NCI-H748 treated with DMSO at 0.1 percent for 48 hours (cell line): Measurements from ENCODE around the gene CEL.
"Not testable (repeated sequence)": the region's sequence is repeated elsewhere in the genome, so short reads cannot be mapped to it uniquely, and the experiment has no call there.

Experiments
- DNase-seq: peaks from one replicate; lab custom pipeline; 2025; lab: John Stamatoyannopoulos, UW

CEL gene

GRCh38 chr9:133064241-133065069 is 2.7 kb downstream of the CEL start:
- no peak for DNase-seq

GRCh38 chr9:133065070-133065388 is 3.2 kb downstream of the CEL start:
- no peak for DNase-seq

- no peak for DNase-seq
Observed at GRCh38 chr9:133066181-133066983, 4.6 kb downstream of the CEL start.

GRCh38 chr9:133067006-133067405 is 5.2 kb downstream of the CEL start:
- DNase-seq = no peak

GRCh38 chr9:133067813-133068212 is 6.0 kb downstream of the CEL start:
- DNase-seq = no peak

- DNase-seq = not testable (repeated sequence)
Observed at GRCh38 chr9:133068431-133068830, 6.7 kb downstream of the CEL start.

- not testable (repeated sequence) for DNase-seq
Observed at GRCh38 chr9:133070500-133070961, 8.8 kb downstream of the CEL start.

GRCh38 chr9:133070985-133071384 is 9.2 kb downstream of the CEL start:
- DNase-seq = not testable (repeated sequence)

GRCh38 chr9:133071484-133072150 is 9.8 kb downstream of the CEL start:
- no peak for DNase-seq

GRCh38 chr9:133072210-133072609 is 10.4 kb downstream of the CEL start:
- DNase-seq = not testable (repeated sequence)

GRCh38 chr9:133073086-133074014 is 11.6 kb downstream of the CEL start:
- DNase-seq = no peak

GRCh38 chr9:133074111-133074651 is 12.4 kb downstream of the CEL start:
- DNase-seq = no peak

GRCh38 chr9:133075925-133076630 is 14.3 kb downstream of the CEL start:
- no peak for DNase-seq

- DNase-seq = no peak
Observed at GRCh38 chr9:133076691-133077090, 14.9 kb downstream of the CEL start.

- DNase-seq = no peak
Observed at GRCh38 chr9:133078486-133078885, 16.7 kb downstream of the CEL start.

GRCh38 chr9:133080161-133080560 is 18.4 kb downstream of the CEL start:
- DNase-seq = no peak

GRCh38 chr9:133080786-133081779 is 19.3 kb downstream of the CEL start:
- DNase-seq = not testable (repeated sequence)

GRCh38 chr9:133081957-133082644 is 20.3 kb downstream of the CEL start:
- DNase-seq = not testable (repeated sequence)

GRCh38 chr9:133083688-133084087 is 21.9 kb downstream of the CEL start:
- not testable (repeated sequence) for DNase-seq
